GM23248 (cell line): Measurements from ENCODE around the gene SH2D3C. TPM values are rescaled to one million over a fixed set of nuclear protein-coding genes. Genes with fewer than 3 reads are reported as not detected.
"Not testable (repeated sequence)": the region's sequence is repeated elsewhere in the genome, so short reads cannot be mapped to it uniquely, and the experiment has no call there.

Experiments used
- DNase-seq: peaks from one replicate; pipeline ENCODE4 v3.0.0-alpha.2; 2015
- H2AFZ ChIP-seq: fragments of 200-600 bp; sonication (generic); 2 replicates; pipeline ENCODE4 v1.6.1; 2016; ENCODE audit warnings: antibody characterized with exemption
- H3F3A ChIP-seq: fragments of 200-600 bp; sonication (generic); 2 replicates; pipeline ENCODE4 v1.6.1; 2016; ENCODE audit warnings: mild to moderate bottlenecking, antibody characterized with exemption, mixed run types; ENCODE audit not compliant: insufficient read depth
- H3K27ac ChIP-seq: fragments of 200-600 bp; sonication (generic); 2 replicates; pipeline ENCODE4 v1.5.1; 2016; ENCODE audit warnings: mild to moderate bottlenecking
- H3K27me3 ChIP-seq: fragments of 200-600 bp; sonication (generic); replicated peaks from 2 replicates; pipeline ENCODE4 v1.6.1; 2016; ENCODE audit warnings: mild to moderate bottlenecking; ENCODE audit not compliant: insufficient read depth
- H3K36me3 ChIP-seq: fragments of 200-600 bp; sonication (generic); 2 replicates; pipeline ENCODE4 v1.6.1; 2016; ENCODE audit warnings: low read depth, mild to moderate bottlenecking
- H3K4me1 ChIP-seq: fragments of 200-600 bp; sonication (generic); 2 replicates; pipeline ENCODE4 v1.6.1; 2016; ENCODE audit warnings: mild to moderate bottlenecking; ENCODE audit not compliant: insufficient read depth
- H3K4me2 ChIP-seq: fragments of 200-600 bp; sonication (generic); one replicate; pipeline ENCODE4 v1.6.1; 2016; ENCODE audit warnings: mild to moderate bottlenecking; ENCODE audit not compliant: unreplicated experiment
- H3K4me3 ChIP-seq: fragments of 200-600 bp; sonication (generic); 2 replicates; pipeline ENCODE4 v1.5.1; 2016; ENCODE audit warnings: mild to moderate bottlenecking
- H3K79me2 ChIP-seq: fragments of 200-600 bp; sonication (generic); 2 replicates; pipeline ENCODE4 v1.6.1; 2016; ENCODE audit warnings: mild to moderate bottlenecking; ENCODE audit not compliant: insufficient read depth
- H3K9ac ChIP-seq: fragments of 200-600 bp; sonication (generic); 2 replicates; pipeline ENCODE4 v1.6.1; 2016; ENCODE audit warnings: mild to moderate bottlenecking
- H3K9me2 ChIP-seq: fragments of 200-600 bp; sonication (generic); 2 replicates; pipeline ENCODE4 v1.6.1; 2016; ENCODE audit warnings: mixed run types, mild to moderate bottlenecking, moderate library complexity; ENCODE audit not compliant: insufficient read depth
- H3K9me3 ChIP-seq: fragments of 200-600 bp; sonication (generic); one replicate; pipeline ENCODE4 v1.6.1; 2017; ENCODE audit warnings: low read depth
- H4K20me1 ChIP-seq: fragments of 200-600 bp; sonication (generic); 2 replicates; pipeline ENCODE4 v1.6.0; 2016; ENCODE audit not compliant: insufficient read depth
- EZH2 ChIP-seq: fragments of 200-600 bp; sonication (generic); IDR thresholded peaks from 2 replicates; pipeline ENCODE4 v1.6.1; 2018; ENCODE audit warnings: antibody characterized with exemption, mild to moderate bottlenecking; ENCODE audit not compliant: insufficient read depth, poor library complexity, severe bottlenecking
- EZH2phosphoT487 ChIP-seq: fragments of 200-600 bp; sonication (generic); IDR thresholded peaks from 2 replicates; pipeline ENCODE4 v1.6.1; 2018; ENCODE audit warnings: antibody characterized with exemption, moderate library complexity, mild to moderate bottlenecking, low read depth; ENCODE audit not compliant: insufficient read depth
- WGBS, 2 experiments: methylation state at CpG; one replicate each; pipeline ENCODE4 v1.1.6; 2015 to 2017; ENCODE audit warnings: low lambda C conversion rate in 2 of 2, low coverage in 1 of 2; ENCODE audit errors: missing lambda C conversion rate in 2 of 2; 5-methylcytosine and 5-hydroxymethylcytosine counted together
- in situ Hi-C: fragments of 300-500 bp; cut with MboI; formaldehyde crosslinking; loops from 2 replicates; pipeline ENCODE4 v1.15.0; 2020
- polyA plus RNA-seq: library from polyadenylated mRNA; unstranded; fragments of >200 nt; fragmentation: Nextera tagmentation; extraction: Ambion mirVana; gene quantifications from 2 replicates; pipeline ENCODE4 v1.2.1, GENCODE V29; 2016
- total RNA-seq: library from RNA; depleted of rRNA; stranded (reverse); fragments of >200 nt; shearing (Covaris generic); gene quantifications from 2 replicates; pipeline ENCODE4 v1.2.3, GENCODE V29; 2014

The SH2D3C gene
- total and polyA plus RNA-seq, 2 experiments from 2014 or later, result not detected

DNA sequence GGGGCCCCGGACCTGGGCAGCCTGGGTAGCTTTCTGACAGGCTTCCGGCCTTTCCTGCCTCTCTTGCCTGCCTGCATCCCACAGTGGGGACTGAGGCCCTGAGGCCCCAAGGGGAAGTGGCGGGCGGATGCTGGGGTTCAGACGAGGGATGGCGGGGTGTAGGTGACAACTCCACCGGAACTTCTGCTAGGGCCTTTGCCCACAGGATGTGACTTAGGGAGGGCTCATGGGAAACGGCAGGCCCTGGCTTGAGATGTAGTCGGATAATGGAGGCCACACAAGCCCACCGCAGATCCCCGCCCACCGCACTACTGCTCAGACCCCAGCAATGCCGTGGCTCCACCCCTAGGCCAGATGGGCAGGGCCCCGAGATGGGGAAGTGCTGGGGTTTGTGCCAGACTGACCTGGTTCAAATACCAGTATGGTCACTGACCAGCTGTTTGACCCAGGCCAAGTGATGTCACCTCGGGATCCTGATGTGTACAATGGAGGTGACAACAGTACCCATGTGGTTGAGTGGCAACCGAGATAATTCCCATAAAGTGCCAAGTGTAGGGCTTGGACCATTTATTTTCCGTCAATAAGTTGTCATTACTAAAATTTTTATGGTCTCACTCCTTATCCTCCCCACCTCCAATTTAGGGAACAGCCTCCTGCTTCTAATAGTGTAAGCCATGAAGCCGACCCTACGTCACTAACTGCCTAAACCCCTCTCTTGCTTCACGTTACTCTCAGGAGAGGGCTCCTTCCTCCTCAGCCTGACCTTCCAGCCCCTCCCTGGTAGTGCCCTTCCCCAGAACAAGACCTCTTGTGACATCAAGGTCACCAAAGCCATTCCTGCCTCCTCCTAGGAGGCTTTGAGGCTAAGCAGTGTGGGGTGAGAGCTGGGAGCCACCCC lies 4.9 kb upstream of the SH2D3C start:
- in situ Hi-C loops, result no loop called here
- no peak overlapping the region for H3K4me2 ChIP-seq
- no peaks in the 10 kb centered on the region for H3K9me3 ChIP-seq
- WGBS, 2 experiments, result 86 to 88% methylated on average over 20 of the region's 20 CpGs
- H3K79me2 ChIP-seq, result peaks cover 25% of the 10 kb centered on the region
- H3K4me3 ChIP-seq, result no peak overlapping the region
- peaks cover 12% of the 10 kb centered on the region for H3K36me3 ChIP-seq
- H3K9ac ChIP-seq, result no peak overlapping the region
- peaks cover 7% of the 10 kb centered on the region; the same call in 1 of the 2 replicates for H4K20me1 ChIP-seq
- no peaks in the 10 kb centered on the region for H3K9me2 ChIP-seq
- H3K27me3 ChIP-seq, result no peaks in the 10 kb centered on the region
- H3F3A ChIP-seq, result peaks cover 12% of the 10 kb centered on the region; the same call in 1 of the 2 replicates
- no peak for TF ChIP-seq EZH2phosphoT487
- no peak for TF ChIP-seq EZH2
- no peak for DNase-seq
- H3K4me1 ChIP-seq, result peaks cover 6% of the 10 kb centered on the region; the same call in 1 of the 2 replicates
- no peak overlapping the region for H2AFZ ChIP-seq
- H3K27ac ChIP-seq, result no peak overlapping the region

GRCh38 chr9:127781806-127782205 lies 3.3 kb upstream of the SH2D3C start:
- Histone ChIP-seq H3K4me1 (no peaks in the 10 kb centered on the region), H3K9me2 (no peaks in the 10 kb centered on the region), H3K79me2 (peaks cover 9% of the 10 kb centered on the region), H3K9ac (no peak overlapping the region), H4K20me1 (no peaks in the 10 kb centered on the region), H2AFZ (no peak overlapping the region), H3K4me3 (no peak overlapping the region), H3K9me3 (no peaks in the 10 kb centered on the region), H3K27me3 (no peaks in the 10 kb centered on the region), H3K4me2 (no peak overlapping the region), H3K36me3 (no peaks in the 10 kb centered on the region), H3K27ac (no peak overlapping the region), H3F3A (peaks cover 3% of the 10 kb centered on the region; the same call in 1 of the 2 replicates)
- in situ Hi-C loops, result no loop called here
- WGBS, 2 experiments, result 88 to 91% methylated on average over 4 of the region's 4 CpGs
- no peak for DNase-seq
- TF ChIP-seq EZH2phosphoT487 (no peak), EZH2 (no peak)

DNA sequence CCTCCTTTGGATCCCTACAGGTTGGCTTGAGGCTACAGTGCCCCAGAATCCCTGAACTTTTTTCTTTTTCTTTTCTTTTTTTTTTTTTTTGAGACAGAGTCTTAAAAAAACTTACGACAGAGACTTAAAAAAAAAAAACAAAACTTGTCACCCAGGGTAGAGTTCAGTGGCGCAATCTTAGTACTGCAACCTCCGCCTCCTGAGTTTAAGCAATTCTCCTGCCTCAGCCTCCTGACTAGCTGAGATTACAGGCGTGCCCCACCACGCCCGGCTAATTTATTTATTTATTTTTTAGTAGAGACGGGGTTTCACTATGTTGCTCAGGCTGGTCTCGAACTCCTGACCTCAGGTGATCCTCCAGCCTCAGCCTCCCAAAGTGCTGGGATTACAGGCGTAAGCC lies 2.4 kb upstream of the SH2D3C start:
- WGBS, 2 experiments, result 92 to 93% methylated on average over 8 to 9 of the region's 9 CpGs
- H3K9ac ChIP-seq, H3K9me3 ChIP-seq, H3K79me2 ChIP-seq, H3K4me2 ChIP-seq, H3K4me1 ChIP-seq, H3K36me3 ChIP-seq, H3K27me3 ChIP-seq, H4K20me1 ChIP-seq, H3K9me2 ChIP-seq, H3K4me3 ChIP-seq, in situ Hi-C loops, H3K27ac ChIP-seq, H2AFZ ChIP-seq, H3F3A ChIP-seq, DNase-seq: not testable (repeated sequence)

GRCh38 chr9:127780126-127780885 lies 1.8 kb upstream of the SH2D3C start:
- H3K27ac ChIP-seq, result no peak overlapping the region
- H3K36me3 ChIP-seq, result no peaks in the 10 kb centered on the region
- H3K9ac ChIP-seq, result no peak overlapping the region
- WGBS, 2 experiments, result 80 to 82% methylated on average over 20 of the region's 20 CpGs
- no peaks in the 10 kb centered on the region for H3K9me3 ChIP-seq
- no peaks in the 10 kb centered on the region for H3K9me2 ChIP-seq
- no peak overlapping the region for H2AFZ ChIP-seq
- no peak for TF ChIP-seq EZH2
- no peak for TF ChIP-seq EZH2phosphoT487
- in situ Hi-C loops, result no loop called here
- H3F3A ChIP-seq, result no peaks in the 10 kb centered on the region
- no peaks in the 10 kb centered on the region for H3K4me1 ChIP-seq
- no peak overlapping the region for H3K4me2 ChIP-seq
- H3K4me3 ChIP-seq, result no peak overlapping the region
- H4K20me1 ChIP-seq, result no peaks in the 10 kb centered on the region
- H3K79me2 ChIP-seq, result no peaks in the 10 kb centered on the region
- H3K27me3 ChIP-seq, result no peaks in the 10 kb centered on the region
- DNase-seq, result no peak
